Upper lobe of left lung (tissue), 4 donors: Measurements from ENCODE around the gene CDH26.

Experiments
- CTCF ChIP-seq, 6 experiments: fragments of 450-650 bp in 4 of 6; fragments of 200-600 bp in 2 of 6; sonication (generic) in 2 of 6; IDR thresholded peaks; one replicate each; pipeline ENCODE4 v1.5.1; 2016 to 2019; ENCODE audit warnings: antibody characterized with exemption in 6 of 6
- POLR2A ChIP-seq, 4 donors: fragments of 450-650 bp; IDR thresholded peaks; one replicate each; pipeline ENCODE4 v1.5.1; 2016 to 2017; ENCODE audit warnings: antibody characterized with exemption in 4 of 4, mild to moderate bottlenecking in 2 of 4

GRCh38 chr20:60060006-60060557 is 101.9 kb downstream of the CDH26 start:
- TF ChIP-seq CTCF (IDR thresholded peaks at IDR 0.05) (no peak), POLR2A (IDR thresholded peaks at IDR 0.05) (no peak)
